ENCODE results near the gene ICA1L.

Gene ICA1L

GRCh38 chr2:202797944-202798343, 73.6 kb downstream of the ICA1L start:
- DNase-seq (ENCODE audit: low read depth) = no peak
- TF ChIP-seq CTCF (IDR thresholded peaks at IDR 0.05; ENCODE audit: control insufficient read depth, insufficient read depth, low read depth, low read length, missing control alignments) = no peak
- no peak overlapping the region for H3K4me3 ChIP-seq (ENCODE audit: control insufficient read depth, low read depth, low read length)

DNA sequence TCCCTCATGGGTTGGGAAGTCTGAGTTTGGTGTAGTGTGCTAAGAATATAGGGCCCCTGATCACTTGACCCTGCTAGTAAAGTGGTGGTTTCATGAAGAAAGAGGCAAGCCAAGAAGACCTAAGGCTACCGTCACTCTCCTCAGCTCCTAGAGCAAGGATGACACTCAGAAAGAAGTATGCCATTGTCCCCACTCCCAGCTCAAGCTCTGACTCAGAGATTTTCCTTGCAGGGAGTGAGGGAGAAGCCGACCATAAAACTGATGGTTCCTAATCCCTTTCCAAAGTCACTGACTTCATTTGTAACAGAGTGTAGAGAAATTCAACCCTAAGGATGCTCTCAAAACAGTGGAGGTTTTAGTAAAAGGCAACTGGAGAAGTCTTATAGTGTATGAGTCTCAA, 80.9 kb downstream of the ICA1L start:
- TF ChIP-seq CTCF (IDR thresholded peaks at IDR 0.05; ENCODE audit: control insufficient read depth, insufficient read depth, low read depth, low read length, missing control alignments) = no peak
- DNase-seq (ENCODE audit: low read depth) = no peak
- H3K4me3 ChIP-seq (ENCODE audit: control insufficient read depth, low read depth, low read length) = no peak overlapping the region

GRCh38 chr2:202786842-202787241, 84.7 kb downstream of the ICA1L start:
- no peak for DNase-seq (ENCODE audit: low read depth)
- H3K4me3 ChIP-seq (ENCODE audit: control insufficient read depth, low read depth, low read length) = no peak overlapping the region
- TF ChIP-seq CTCF (IDR thresholded peaks at IDR 0.05; ENCODE audit: control insufficient read depth, insufficient read depth, low read depth, low read length, missing control alignments) = no peak

DNA sequence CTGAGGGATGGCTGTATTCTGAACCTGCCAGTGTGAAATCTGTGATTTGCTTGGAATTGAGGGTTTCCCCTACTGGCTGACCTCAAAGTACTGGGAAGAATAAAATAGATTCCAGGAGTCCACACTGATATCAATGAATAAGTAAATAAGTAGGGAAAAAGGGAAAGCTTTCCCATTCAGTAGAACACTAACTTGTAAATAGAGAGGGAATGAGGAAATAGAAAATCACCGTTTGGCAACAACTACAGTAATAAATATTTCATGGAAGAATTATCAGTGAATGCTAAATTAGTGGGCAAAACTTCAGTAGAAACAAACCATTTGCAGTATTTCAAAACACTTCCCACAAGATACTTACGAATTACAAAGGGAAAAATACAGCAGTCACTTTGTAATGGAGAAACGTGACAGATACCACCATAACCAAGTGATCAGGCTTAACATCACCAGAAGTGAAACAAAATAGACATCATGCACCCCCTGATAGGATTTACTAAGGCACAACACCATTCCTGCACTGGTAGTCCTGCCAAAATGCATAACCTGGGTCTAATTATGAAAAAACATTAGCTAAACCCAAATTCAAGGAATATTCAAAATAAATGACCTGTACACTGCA, 88.5 kb downstream of the ICA1L start:
- no peak for DNase-seq (ENCODE audit: low read depth)
- TF ChIP-seq CTCF (IDR thresholded peaks at IDR 0.05; ENCODE audit: control insufficient read depth, insufficient read depth, low read depth, low read length, missing control alignments) = no peak
- H3K4me3 ChIP-seq (ENCODE audit: control insufficient read depth, low read depth, low read length) = no peak overlapping the region

DNA sequence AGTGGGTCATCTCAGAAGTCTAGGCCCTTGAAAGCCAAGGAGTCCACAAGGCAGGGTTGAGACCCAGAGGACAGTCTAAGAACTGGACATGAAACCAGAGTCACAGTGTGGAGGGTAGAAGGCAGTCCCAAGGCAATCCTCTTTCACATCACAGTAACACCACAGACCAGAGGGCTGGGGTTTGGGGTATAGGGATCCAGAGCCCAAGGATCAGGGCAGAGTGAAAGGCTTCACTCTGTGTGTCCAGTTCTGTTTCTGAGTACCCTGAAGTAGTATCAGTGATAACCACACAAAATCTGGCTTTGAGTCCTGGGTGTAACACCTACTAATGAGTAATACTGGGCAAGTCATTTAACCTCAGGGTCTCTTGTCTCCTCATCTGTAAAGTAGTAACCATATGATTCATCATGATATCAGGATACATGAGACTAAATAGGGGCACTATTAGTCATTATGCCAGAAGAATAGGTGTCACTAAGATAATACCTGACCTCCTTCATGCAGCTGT, 91.0 kb downstream of the ICA1L start:
- no peak for TF ChIP-seq CTCF (IDR thresholded peaks at IDR 0.05; ENCODE audit: control insufficient read depth, insufficient read depth, low read depth, low read length, missing control alignments)
- DNase-seq (ENCODE audit: low read depth) = no peak
- no peak overlapping the region for H3K4me3 ChIP-seq (ENCODE audit: control insufficient read depth, low read depth, low read length)

- no peak for TF ChIP-seq CTCF (IDR thresholded peaks at IDR 0.05; ENCODE audit: control insufficient read depth, insufficient read depth, low read depth, low read length, missing control alignments)
- no peak overlapping the region for H3K4me3 ChIP-seq (ENCODE audit: control insufficient read depth, low read depth, low read length)
Measured at GRCh38 chr2:202778217-202778616, 93.3 kb downstream of the ICA1L start.

More at GRCh38 chr2:202778217-202778616, 93.3 kb downstream of the ICA1L start:
- no peak for DNase-seq (ENCODE audit: low read depth)

All from AG09309 (cell line).